Measurements from ENCODE around the gene HINFP.

GRCh38 chr11:119084663-119085436, 36.5 kb upstream of the HINFP start, which contains the start of gene HMBS:
- no peak for TF ChIP-seq CTCF (IDR thresholded peaks at IDR 0.05)
- no peak for TF ChIP-seq POLR2A (IDR thresholded peaks at IDR 0.05)
- TF ChIP-seq POLR2AphosphoS5 (IDR thresholded peaks at IDR 0.05): peak; percentile 80

Data from prostate gland (tissue), 2 donors.